CD4-positive, CD25-positive, alpha-beta regulatory T cell (primary cell): ENCODE results near the gene SFXN5. TPM values are rescaled to one million over a fixed set of nuclear protein-coding genes. Genes with fewer than 3 reads are reported as not detected.

Source experiments
- ATAC-seq, 2 donors: fragments of 150-1000 bp; cut with Tn5 transposase; one replicate each; pipeline ENCODE4 v1.10.0; 2021; ENCODE audit warnings: low read depth in 2 of 2, moderate number of reproducible peaks in 2 of 2, moderate library complexity in 1 of 2
- DNase-seq, 3 donors: peaks; one replicate each; pipeline versions ENCODE4 v3.0.0 to v3.0.0-alpha.2; 2012 to 2022; ENCODE audit warnings: mixed read lengths in 1 of 3
- H3K27ac ChIP-seq: one replicate; pipeline ENCODE4 v1.7.0; 2013; ENCODE audit warnings: mild to moderate bottlenecking, low read length; ENCODE audit not compliant: insufficient read depth, poor library complexity, severe bottlenecking
- H3K27me3 ChIP-seq: one replicate; pipeline ENCODE4 v1.7.0; 2013; ENCODE audit warnings: low read length; ENCODE audit not compliant: control insufficient read depth, insufficient read depth
- H3K36me3 ChIP-seq: one replicate; pipeline ENCODE4 v1.7.0; 2013; ENCODE audit warnings: mild to moderate bottlenecking, low read length, moderate library complexity; ENCODE audit not compliant: control insufficient read depth, insufficient read depth
- H3K4me1 ChIP-seq: 2 replicates; pipeline ENCODE4 v1.7.0; 2013; ENCODE audit warnings: mild to moderate bottlenecking, low read length; ENCODE audit not compliant: insufficient read depth, control insufficient read depth, poor library complexity, severe bottlenecking
- H3K4me3 ChIP-seq: one replicate; pipeline ENCODE4 v1.7.0; 2013; ENCODE audit warnings: low read depth, mild to moderate bottlenecking, low read length, moderate library complexity
- H3K9me3 ChIP-seq, 2 experiments: 1 replicate in 1 of 2; 2 replicates in 1 of 2; pipeline ENCODE4 v1.7.0; 2013; ENCODE audit warnings: low read length in 2 of 2, mild to moderate bottlenecking in 1 of 2, moderate library complexity in 1 of 2; ENCODE audit not compliant: control insufficient read depth in 2 of 2
- H3K27ac Mint-ChIP-seq, 3 donors: one replicate each; pipeline ENCODE4 v1.8.0; 2020 to 2022; ENCODE audit warnings: mild to moderate bottlenecking in 3 of 3, mixed read lengths in 3 of 3, moderate library complexity in 2 of 3
- H3K27me3 Mint-ChIP-seq: one replicate; pipeline ENCODE4 v1.8.0; 2022; ENCODE audit warnings: mild to moderate bottlenecking, mixed read lengths
- H3K36me3 Mint-ChIP-seq: one replicate; pipeline ENCODE4 v1.8.0; 2020; ENCODE audit warnings: mixed read lengths
- H3K4me1 Mint-ChIP-seq, 4 donors: one replicate each; pipeline ENCODE4 v1.8.0; 2020 to 2022; ENCODE audit warnings: mixed read lengths in 4 of 4, mild to moderate bottlenecking in 1 of 4
- H3K4me3 Mint-ChIP-seq, 4 donors: one replicate each; pipeline ENCODE4 v1.8.0; 2020 to 2022; ENCODE audit warnings: mild to moderate bottlenecking in 4 of 4, mixed read lengths in 4 of 4, moderate library complexity in 3 of 4
- H3K9me3 Mint-ChIP-seq, 7 donors: one replicate each; pipeline ENCODE4 v1.8.0; 2020 to 2022; ENCODE audit warnings: mixed read lengths in 7 of 7, mild to moderate bottlenecking in 3 of 7, moderate library complexity in 2 of 7
- polyA plus RNA-seq, 4 donors: library from polyadenylated mRNA; unstranded; fragments of 300-500 nt; fragmentation: Illumina TruSeq; gene quantifications; one replicate each; pipeline ENCODE4 v1.2.3, GENCODE V29; 2021
- total RNA-seq: library from RNA; stranded (reverse); gene quantifications from one replicate; pipeline ENCODE4 v1.2.3, GENCODE V29; 2022

SFXN5 gene
- total and polyA plus RNA-seq, 5 donors from 2014 or later: 1.0 to 8.0 (median 1.9) TPM

GRCh38 chr2:72901426-72901825 is 170.1 kb downstream of the SFXN5 start:
- H3K27ac Mint-ChIP-seq: no peak overlapping the region
- no peaks in the 10 kb centered on the region for H3K4me1 Mint-ChIP-seq
- no peak overlapping the region for H3K4me3 Mint-ChIP-seq
- Histone ChIP-seq H3K27me3 (peaks cover 19% of the 10 kb centered on the region), H3K9me3 (no peaks in the 10 kb centered on the region), H3K4me1 (no peaks in the 10 kb centered on the region), H3K36me3 (no peaks in the 10 kb centered on the region), H3K4me3 (no peak overlapping the region), H3K27ac (no peak overlapping the region)
- H3K27me3 Mint-ChIP-seq: peaks cover 38% of the 10 kb centered on the region
- no peaks in the 10 kb centered on the region for H3K36me3 Mint-ChIP-seq
- peaks cover 0 to 5% (median 0%) of the 10 kb centered on the region in 7 donors for H3K9me3 Mint-ChIP-seq
- no peak for ATAC-seq
- DNase-seq: no peak

DNA sequence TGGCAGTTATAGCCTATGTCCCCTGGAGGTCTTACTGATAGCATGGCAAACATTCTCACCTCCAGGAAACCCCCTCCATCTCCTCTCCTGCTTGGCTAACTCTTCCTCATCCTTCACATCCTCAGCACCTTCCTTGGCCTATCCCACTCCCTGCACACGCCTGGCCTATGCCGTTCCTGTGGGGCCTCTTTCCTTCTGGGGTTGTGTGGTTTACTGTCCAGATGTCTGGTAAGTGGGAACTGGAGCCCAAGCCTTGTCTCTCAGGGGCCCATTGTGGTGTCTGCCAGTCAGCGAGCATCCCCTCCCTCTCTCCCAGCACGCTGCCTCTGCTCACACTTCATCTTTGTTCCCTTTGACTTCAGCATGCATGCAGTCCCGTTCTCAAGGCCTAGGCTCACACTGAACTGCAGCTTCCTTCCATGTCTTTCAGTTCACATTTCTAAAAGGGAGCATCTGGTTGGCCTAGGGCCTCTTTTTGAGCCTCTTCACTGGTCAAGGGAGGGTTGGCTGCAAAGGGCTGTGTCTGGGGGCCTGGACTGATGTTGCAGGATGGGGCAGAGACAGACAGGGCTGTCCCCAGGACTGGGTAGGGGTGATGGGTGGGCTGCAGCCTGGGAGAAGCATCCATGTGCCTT is 171.2 kb downstream of the SFXN5 start:
- DNase-seq (no peak), ATAC-seq (no peak)
- Mint-ChIP-seq H3K4me1 (peaks cover 0 to 5% (median under 1%) of the 10 kb centered on the region in 4 donors), H3K36me3 (no peaks in the 10 kb centered on the region), H3K27me3 (peaks cover 47% of the 10 kb centered on the region), H3K4me3 (no peak overlapping the region), H3K27ac (no peak overlapping the region), H3K9me3 (no peaks in the 10 kb centered on the region)
- Histone ChIP-seq H3K36me3 (no peaks in the 10 kb centered on the region), H3K27ac (no peak overlapping the region), H3K9me3 (no peaks in the 10 kb centered on the region), H3K4me3 (no peak overlapping the region), H3K4me1 (no peaks in the 10 kb centered on the region), H3K27me3 (peaks cover 18% of the 10 kb centered on the region)

- Mint-ChIP-seq H3K36me3 (no peaks in the 10 kb centered on the region), H3K27ac (no peak overlapping the region), H3K4me3 (no peak overlapping the region), H3K9me3 (no peaks in the 10 kb centered on the region), H3K27me3 (peaks cover 54% of the 10 kb centered on the region), H3K4me1 (peaks cover 0 to 6% (median under 1%) of the 10 kb centered on the region in 4 donors)
- DNase-seq (no peak), ATAC-seq (no peak)
- no peaks in the 10 kb centered on the region for H3K9me3 ChIP-seq
- H3K27ac ChIP-seq: no peak overlapping the region
- no peaks in the 10 kb centered on the region for H3K4me1 ChIP-seq
- H3K4me3 ChIP-seq: no peak overlapping the region
- H3K36me3 ChIP-seq: no peaks in the 10 kb centered on the region
- peaks cover 18% of the 10 kb centered on the region for H3K27me3 ChIP-seq
These were observed 173.0 kb downstream of the SFXN5 start for GRCh38 chr2:72898585-72898906.

- Mint-ChIP-seq H3K4me1 (peaks cover 0 to 6% (median under 1%) of the 10 kb centered on the region in 4 donors), H3K4me3 (no peak overlapping the region), H3K27ac (no peak overlapping the region), H3K9me3 (no peaks in the 10 kb centered on the region), H3K36me3 (no peaks in the 10 kb centered on the region), H3K27me3 (peaks cover 54% of the 10 kb centered on the region)
- ATAC-seq (no peak), DNase-seq (no peak)
- no peak overlapping the region for H3K27ac ChIP-seq
- peaks cover 16% of the 10 kb centered on the region for H3K27me3 ChIP-seq
- H3K4me3 ChIP-seq: no peak overlapping the region
- H3K36me3 ChIP-seq: no peaks in the 10 kb centered on the region
- H3K4me1 ChIP-seq: no peaks in the 10 kb centered on the region
- no peaks in the 10 kb centered on the region for H3K9me3 ChIP-seq
These were observed 173.5 kb downstream of the SFXN5 start for GRCh38 chr2:72897785-72898584.

DNA sequence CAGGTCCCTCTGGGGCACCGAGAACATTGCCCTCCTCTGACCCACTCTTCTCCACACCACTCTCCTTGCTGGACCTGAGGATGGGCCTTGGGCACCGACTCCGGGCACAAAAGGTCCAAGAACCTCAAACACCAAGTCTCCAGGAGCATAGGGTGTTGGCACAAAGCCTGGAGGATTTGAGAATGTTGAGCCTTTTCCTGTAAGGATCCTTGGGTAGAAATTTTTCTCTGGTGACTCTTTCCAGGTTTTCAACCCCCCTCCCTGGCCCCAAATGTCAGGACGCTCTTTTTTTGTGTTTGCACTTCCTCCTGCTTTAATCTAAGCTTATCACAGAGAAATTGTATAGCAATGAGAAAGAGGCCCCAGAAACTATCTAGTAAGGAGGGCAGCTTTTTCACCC is 175.1 kb downstream of the SFXN5 start:
- peaks cover 10% of the 10 kb centered on the region for H3K27me3 ChIP-seq
- H3K27ac Mint-ChIP-seq: no peak overlapping the region
- no peak for DNase-seq
- H3K4me3 ChIP-seq: no peak overlapping the region
- H3K9me3 Mint-ChIP-seq: peaks cover 0 to 2% (median 0%) of the 10 kb centered on the region in 7 donors
- no peak overlapping the region for H3K4me3 Mint-ChIP-seq
- ATAC-seq: no peak
- peaks cover 0 to 6% (median under 1%) of the 10 kb centered on the region in 4 donors for H3K4me1 Mint-ChIP-seq
- peaks cover 50% of the 10 kb centered on the region for H3K27me3 Mint-ChIP-seq
- no peaks in the 10 kb centered on the region for H3K9me3 ChIP-seq
- H3K27ac ChIP-seq: no peak overlapping the region
- H3K36me3 ChIP-seq: no peaks in the 10 kb centered on the region
- no peaks in the 10 kb centered on the region for H3K36me3 Mint-ChIP-seq
- H3K4me1 ChIP-seq: no peaks in the 10 kb centered on the region

GRCh38 chr2:72895759-72896281 is 175.7 kb downstream of the SFXN5 start:
- Mint-ChIP-seq H3K36me3 (peaks cover 1% of the 10 kb centered on the region), H3K9me3 (peaks cover 0 to 2% (median 0%) of the 10 kb centered on the region in 7 donors), H3K27me3 (peaks cover 48% of the 10 kb centered on the region), H3K4me3 (no peak overlapping the region), H3K27ac (no peak overlapping the region), H3K4me1 (peaks cover 0 to 6% (median under 1%) of the 10 kb centered on the region in 4 donors)
- Histone ChIP-seq H3K4me3 (no peak overlapping the region), H3K27me3 (peaks cover 12% of the 10 kb centered on the region), H3K4me1 (no peaks in the 10 kb centered on the region), H3K36me3 (no peaks in the 10 kb centered on the region), H3K9me3 (no peaks in the 10 kb centered on the region), H3K27ac (no peak overlapping the region)
- DNase-seq (no peak), ATAC-seq (no peak)

DNA sequence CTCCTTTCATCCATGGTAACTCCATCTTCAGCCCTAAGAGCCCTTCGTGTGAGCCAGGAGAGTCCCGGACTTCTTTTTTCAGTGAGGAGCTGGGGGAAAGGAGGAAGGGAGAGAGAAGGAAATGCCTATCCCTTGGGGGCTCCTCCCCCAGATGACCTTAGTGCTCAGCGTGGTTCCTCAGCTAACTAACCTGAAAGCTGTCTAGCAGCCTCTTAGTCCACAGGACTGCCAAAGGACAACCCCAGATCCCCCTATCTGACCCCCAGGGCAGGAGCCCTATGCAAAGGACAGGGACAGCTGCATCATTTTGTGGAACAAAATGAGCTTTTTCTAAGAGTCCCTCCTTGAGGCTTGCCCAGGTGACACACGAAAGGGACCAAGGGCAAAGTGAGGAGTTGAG is 176.4 kb downstream of the SFXN5 start:
- DNase-seq (no peak), ATAC-seq (no peak)
- Mint-ChIP-seq H3K36me3 (peaks cover 4% of the 10 kb centered on the region), H3K4me1 (peaks cover 0 to 6% (median under 1%) of the 10 kb centered on the region in 4 donors), H3K27me3 (peaks cover 50% of the 10 kb centered on the region), H3K27ac (no peak overlapping the region), H3K4me3 (no peak overlapping the region), H3K9me3 (peaks cover 0 to 2% (median 0%) of the 10 kb centered on the region in 7 donors)
- no peaks in the 10 kb centered on the region for H3K36me3 ChIP-seq
- H3K4me3 ChIP-seq: no peak overlapping the region
- no peak overlapping the region for H3K27ac ChIP-seq
- no peaks in the 10 kb centered on the region for H3K9me3 ChIP-seq
- H3K27me3 ChIP-seq: peaks cover 13% of the 10 kb centered on the region
- H3K4me1 ChIP-seq: no peaks in the 10 kb centered on the region
